Calu3 (cell line): ENCODE results near the gene PLD4. TPM values are rescaled to one million over a fixed set of nuclear protein-coding genes. Genes with fewer than 3 reads are reported as not detected.

Experiments
- BruUV-seq: library from RNA; stranded (reverse); fragments of 400-500 nt; replicated peaks from 2 replicates; lab custom pipeline; 2021; lab: Mats Ljungman, UMichigan
- CTCF ChIA-PET: fragments of 300-600 bp; sonication (Branson Sonifier 250); formaldehyde crosslinking; loops from one replicate; lab custom pipeline; 2022; ENCODE audit warnings: antibody characterized with exemption; lab: Charles Lee
- DNase-seq: peaks from one replicate; pipeline ENCODE4 v3.0.0; 2022
- H3K27ac Mint-ChIP-seq: one replicate; pipeline ENCODE4 v1.8.0; 2022; ENCODE audit warnings: mixed read lengths; ENCODE audit not compliant: unreplicated experiment
- H3K27me3 Mint-ChIP-seq: one replicate; pipeline ENCODE4 v1.8.0; 2022; ENCODE audit warnings: mixed read lengths; ENCODE audit not compliant: unreplicated experiment
- H3K36me3 Mint-ChIP-seq: one replicate; pipeline ENCODE4 v1.8.0; 2022; ENCODE audit warnings: mild to moderate bottlenecking, moderate library complexity, mixed read lengths; ENCODE audit not compliant: insufficient read depth, unreplicated experiment
- H3K4me1 Mint-ChIP-seq: one replicate; pipeline ENCODE4 v1.8.0; 2022; ENCODE audit warnings: mild to moderate bottlenecking, low read depth, mixed read lengths; ENCODE audit not compliant: unreplicated experiment
- H3K4me3 Mint-ChIP-seq: one replicate; pipeline ENCODE4 v1.8.0; 2022; ENCODE audit warnings: mild to moderate bottlenecking, low read depth, moderate library complexity, mixed read lengths; ENCODE audit not compliant: unreplicated experiment
- H3K9me3 Mint-ChIP-seq: one replicate; pipeline ENCODE4 v1.8.0; 2022; ENCODE audit warnings: low read depth, mixed read lengths; ENCODE audit not compliant: unreplicated experiment
- intact Hi-C: fragments of 100-400 bp; cut with micrococcal nuclease; formaldehyde crosslinking; loops from one replicate; pipeline ENCODE4 v1.10.0; 2022; ENCODE audit not compliant: unreplicated experiment
- total RNA-seq: library from RNA; stranded (reverse); gene quantifications from 2 replicates; pipeline ENCODE4 v1.2.3, GENCODE V29; 2022
- TF ChIP-seq, protein P1 (sequence below): fragments of 200-600 bp; IDR thresholded peaks from one replicate; pipeline ENCODE4 v1.8.0; 2022; ENCODE audit warnings: antibody characterized with exemption; ENCODE audit not compliant: unreplicated experiment

The PLD4 gene
- total RNA-seq, 1 experiment from 2014 or later = 0.09 TPM

DNA sequence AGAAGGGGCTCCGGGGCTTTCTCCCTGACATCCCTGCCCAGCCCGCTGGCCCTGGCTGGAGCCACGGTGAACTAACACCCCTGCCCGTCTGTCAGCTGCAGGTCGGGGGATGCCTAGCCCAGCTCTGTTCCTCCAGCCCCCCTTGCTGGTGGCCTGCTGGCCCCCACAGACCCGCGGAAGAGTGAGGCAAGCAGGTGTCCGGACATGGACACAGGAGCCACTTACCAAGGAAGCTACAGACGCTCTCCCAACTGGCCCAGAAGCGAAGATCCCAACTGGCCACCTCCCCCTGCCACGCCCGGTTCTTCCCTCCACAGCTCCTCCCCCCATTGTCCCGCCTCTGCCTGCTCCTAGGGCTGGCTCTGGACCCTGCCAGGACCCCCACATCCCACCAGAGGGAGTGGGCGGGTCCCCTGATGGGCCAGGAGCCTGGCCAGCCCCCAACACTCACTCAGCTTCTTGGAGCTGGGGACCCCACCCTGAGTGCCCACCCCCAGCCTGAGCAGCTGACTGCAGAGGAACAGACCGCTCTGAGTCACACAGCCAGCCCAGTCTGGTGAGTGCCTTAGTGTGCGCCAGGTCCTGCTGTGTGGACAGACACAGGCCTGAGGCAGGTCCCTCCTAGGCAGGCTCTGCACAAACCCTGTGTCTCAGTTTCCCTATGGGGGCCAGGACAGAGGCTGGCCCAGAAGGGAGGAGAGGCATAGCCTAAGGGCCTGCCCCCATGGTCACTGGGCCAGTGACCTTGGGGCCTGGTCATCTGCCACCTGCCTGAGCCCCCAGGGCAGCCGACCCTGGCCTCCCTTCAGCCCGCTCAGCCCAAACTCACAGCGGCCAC lies 45.8 kb downstream of the PLD4 start:
- Mint-ChIP-seq H3K36me3 (peaks cover 83% of the 10 kb centered on the region), H3K4me3 (peak overlapping the region; percentile 77), H3K27me3 (no peaks in the 10 kb centered on the region), H3K4me1 (peaks cover 29% of the 10 kb centered on the region), H3K27ac (peak overlapping the region; percentile 81), H3K9me3 (no peaks in the 10 kb centered on the region)
- intact Hi-C loops = loop anchor here (5.0 to 10.0 kb wide), 3 partner anchors 38 to 76 kb away; partner anchors contain the start of gene CDCA4
- peak; percentile 77 for DNase-seq
- CTCF ChIA-PET = interaction anchor here (1.1 kb wide), 1 partner anchor 96 kb away, joined by 3 read pairs; no protein-coding TSS in a partner anchor
- TF ChIP-seq, protein P1, sequence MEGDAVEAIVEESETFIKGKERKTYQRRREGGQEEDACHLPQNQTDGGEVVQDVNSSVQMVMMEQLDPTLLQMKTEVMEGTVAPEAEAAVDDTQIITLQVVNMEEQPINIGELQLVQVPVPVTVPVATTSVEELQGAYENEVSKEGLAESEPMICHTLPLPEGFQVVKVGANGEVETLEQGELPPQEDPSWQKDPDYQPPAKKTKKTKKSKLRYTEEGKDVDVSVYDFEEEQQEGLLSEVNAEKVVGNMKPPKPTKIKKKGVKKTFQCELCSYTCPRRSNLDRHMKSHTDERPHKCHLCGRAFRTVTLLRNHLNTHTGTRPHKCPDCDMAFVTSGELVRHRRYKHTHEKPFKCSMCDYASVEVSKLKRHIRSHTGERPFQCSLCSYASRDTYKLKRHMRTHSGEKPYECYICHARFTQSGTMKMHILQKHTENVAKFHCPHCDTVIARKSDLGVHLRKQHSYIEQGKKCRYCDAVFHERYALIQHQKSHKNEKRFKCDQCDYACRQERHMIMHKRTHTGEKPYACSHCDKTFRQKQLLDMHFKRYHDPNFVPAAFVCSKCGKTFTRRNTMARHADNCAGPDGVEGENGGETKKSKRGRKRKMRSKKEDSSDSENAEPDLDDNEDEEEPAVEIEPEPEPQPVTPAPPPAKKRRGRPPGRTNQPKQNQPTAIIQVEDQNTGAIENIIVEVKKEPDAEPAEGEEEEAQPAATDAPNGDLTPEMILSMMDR = no peak
- no TSS peak for BruUV-seq

DNA sequence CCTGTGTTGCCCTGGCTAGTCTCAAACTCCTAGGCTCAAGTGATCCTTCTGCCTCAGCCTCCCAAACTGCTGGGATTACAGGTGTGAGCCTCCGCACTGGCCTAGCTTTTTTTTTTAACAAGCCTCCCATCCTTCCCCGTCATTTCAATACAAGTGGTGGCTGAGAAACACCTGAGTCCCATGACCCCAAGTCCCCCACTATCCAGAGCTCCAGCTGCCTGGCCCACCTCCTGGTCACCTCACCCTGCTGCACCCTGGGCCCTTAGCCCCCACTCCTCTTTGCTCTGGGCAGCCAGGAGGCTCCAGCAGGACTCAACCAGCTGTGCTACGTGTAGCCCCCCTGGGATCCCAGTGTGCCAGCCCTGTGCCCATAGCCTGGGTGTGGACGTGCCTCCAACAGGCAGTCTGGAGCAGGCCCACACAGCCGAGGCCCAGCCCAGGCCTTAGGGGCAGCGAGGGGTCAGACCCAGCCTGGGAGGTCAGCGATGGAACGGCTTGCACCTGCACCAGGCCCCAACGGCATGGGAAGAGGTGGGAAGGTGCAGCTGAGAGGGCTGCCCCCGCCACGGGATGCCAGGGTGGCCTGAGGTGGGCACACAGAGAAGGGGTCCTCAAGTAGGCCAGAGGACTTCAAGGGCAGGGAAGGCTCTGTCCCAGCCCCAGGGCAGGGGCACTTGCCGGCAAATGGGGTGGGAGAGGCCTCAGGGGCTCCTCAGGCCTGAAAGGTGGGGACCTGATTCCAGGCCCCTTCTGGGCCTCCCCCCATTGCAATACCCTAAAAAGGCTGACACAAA lies 47.0 kb downstream of the PLD4 start:
- H3K4me1 Mint-ChIP-seq = peaks cover 38% of the 10 kb centered on the region
- H3K9me3 Mint-ChIP-seq = no peaks in the 10 kb centered on the region
- CTCF ChIA-PET = interaction anchor here (0.6 to 2.5 kb wide), 5 partner anchors 14 to 203 kb away, joined by 3 to 10 read pairs (median 5); partner anchors contain the start of gene CLBA1
- no peaks in the 10 kb centered on the region for H3K27me3 Mint-ChIP-seq
- DNase-seq = no peak
- no TSS peak for BruUV-seq
- H3K4me3 Mint-ChIP-seq = peak overlapping the region; percentile 25
- peak overlapping the region; percentile 84 for H3K27ac Mint-ChIP-seq
- peaks cover 80% of the 10 kb centered on the region for H3K36me3 Mint-ChIP-seq
- intact Hi-C loops = loop anchor here (5.0 to 10.0 kb wide), 3 partner anchors 39 to 77 kb away; partner anchors contain the start of gene CDCA4
- TF ChIP-seq, protein P1 = no peak

DNA sequence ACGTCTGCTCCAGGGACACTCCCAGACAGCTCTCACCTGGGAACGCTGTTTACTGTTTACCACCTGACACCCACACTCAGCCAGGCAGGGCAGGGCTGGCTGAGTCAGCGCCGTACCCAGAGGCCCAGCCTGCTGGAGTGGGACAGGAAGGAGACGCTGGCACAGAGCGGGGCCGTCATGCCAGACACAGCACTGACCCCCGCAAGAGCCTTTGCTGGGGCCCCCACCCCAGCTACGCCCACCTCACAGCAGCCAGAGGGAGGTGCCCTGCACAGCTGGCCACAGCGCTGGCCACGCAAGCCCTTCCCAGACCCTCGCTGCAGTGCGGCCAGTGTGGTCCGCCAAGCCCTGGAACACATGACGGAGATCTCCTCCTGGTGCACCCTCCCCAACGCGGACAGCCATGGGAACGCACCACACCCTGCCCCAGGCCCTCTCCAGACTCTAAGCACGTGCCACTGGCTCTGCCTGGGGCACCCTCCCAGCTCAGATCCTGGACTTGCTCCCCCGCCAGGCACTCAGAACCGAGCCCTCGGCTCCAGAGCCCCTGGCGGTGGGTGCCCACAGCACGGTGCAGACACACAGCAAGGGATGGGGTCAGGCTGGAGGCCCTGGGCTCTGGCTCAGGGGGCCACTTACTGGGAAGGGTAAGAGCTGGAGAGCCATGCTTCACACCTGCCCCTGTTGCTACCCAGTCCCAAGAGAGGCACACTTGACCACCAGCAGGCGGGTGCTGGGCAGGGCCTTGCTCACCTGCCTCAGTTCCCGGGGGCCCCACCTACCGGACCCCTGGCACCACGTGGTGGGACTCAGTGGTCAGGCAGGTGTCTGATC lies 47.8 kb downstream of the PLD4 start:
- CTCF ChIA-PET = interaction anchor here (0.6 to 2.5 kb wide), 8 partner anchors 13 to 204 kb away, joined by 3 to 10 read pairs (median 3); partner anchors contain the start of gene CLBA1
- peak overlapping the region; percentile 25 for H3K4me3 Mint-ChIP-seq
- H3K27ac Mint-ChIP-seq = peak overlapping the region; percentile 84
- H3K36me3 Mint-ChIP-seq = peaks cover 78% of the 10 kb centered on the region
- intact Hi-C loops = loop anchor here (5.0 to 10.0 kb wide), 3 partner anchors 40 to 78 kb away; partner anchors contain the start of gene CDCA4
- H3K27me3 Mint-ChIP-seq = no peaks in the 10 kb centered on the region
- H3K9me3 Mint-ChIP-seq = no peaks in the 10 kb centered on the region
- H3K4me1 Mint-ChIP-seq = peaks cover 42% of the 10 kb centered on the region
- DNase-seq = peak; percentile 94
- BruUV-seq = no TSS peak
- TF ChIP-seq, protein P1 = peak; percentile 22

DNA sequence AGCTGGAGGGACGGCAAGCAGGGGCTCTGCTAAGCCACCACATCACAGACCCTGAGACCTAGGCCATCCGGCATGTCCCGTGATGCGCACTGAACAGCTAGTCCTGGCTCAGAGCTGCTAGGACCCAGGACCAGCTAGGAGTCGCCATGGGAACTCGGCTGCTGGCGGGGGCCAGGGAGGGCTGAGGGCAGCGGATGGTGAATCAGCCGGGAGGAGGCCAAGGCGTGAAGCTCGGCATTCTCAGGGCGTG lies 48.4 kb downstream of the PLD4 start:
- H3K27ac Mint-ChIP-seq = peak overlapping the region; percentile 84
- no peak for DNase-seq
- CTCF ChIA-PET = interaction anchor here (0.8 to 2.5 kb wide), 6 partner anchors 12 to 205 kb away, joined by 3 to 10 read pairs (median 3); partner anchors contain the start of genes CDCA4 and CLBA1
- intact Hi-C loops = loop anchor here (5.0 to 10.0 kb wide), 3 partner anchors 41 to 78 kb away; partner anchors contain the start of gene CDCA4
- peaks cover 46% of the 10 kb centered on the region for H3K4me1 Mint-ChIP-seq
- H3K36me3 Mint-ChIP-seq = peaks cover 77% of the 10 kb centered on the region
- no TSS peak for BruUV-seq
- peak overlapping the region; percentile 25 for H3K4me3 Mint-ChIP-seq
- TF ChIP-seq, protein P1 = no peak
- no peaks in the 10 kb centered on the region for H3K27me3 Mint-ChIP-seq
- H3K9me3 Mint-ChIP-seq = no peaks in the 10 kb centered on the region
